Activated T-helper 17 cell treated with anti-CD3 and anti-CD28 coated beads, Interleukin-2, amount 50 U/mL, for 72 hours (primary cell): ENCODE results near the gene C1QTNF4. TPM values are rescaled to one million over a fixed set of nuclear protein-coding genes. Genes with fewer than 3 reads are reported as not detected.

ENCODE experiments used
- ATAC-seq: fragments of 150-1000 bp; cut with Tn5 transposase; replicated peaks from 2 replicates; pipeline ENCODE4 v1.10.0; 2021; ENCODE audit warnings: mild to moderate bottlenecking, moderate library complexity
- H3K27ac Mint-ChIP-seq: one replicate; pipeline ENCODE4 v1.8.0; 2022; ENCODE audit warnings: mixed read lengths
- H3K27me3 Mint-ChIP-seq: one replicate; pipeline ENCODE4 v1.8.0; 2022; ENCODE audit warnings: mixed read lengths
- H3K36me3 Mint-ChIP-seq: one replicate; pipeline ENCODE4 v1.8.0; 2022; ENCODE audit warnings: low read depth, mild to moderate bottlenecking, mixed read lengths
- H3K4me1 Mint-ChIP-seq: one replicate; pipeline ENCODE4 v1.8.0; 2022; ENCODE audit warnings: mixed read lengths
- H3K4me3 Mint-ChIP-seq: one replicate; pipeline ENCODE4 v1.8.0; 2022; ENCODE audit warnings: mild to moderate bottlenecking, mixed read lengths
- H3K9me3 Mint-ChIP-seq: one replicate; pipeline ENCODE4 v1.8.0; 2022; ENCODE audit warnings: mixed read lengths
- total RNA-seq, 2 donors: library from RNA; stranded (reverse); gene quantifications; one replicate each; pipeline ENCODE4 v1.2.3, GENCODE V29; 2022

C1QTNF4 gene
- total RNA-seq, 2 donors from 2014 or later, result 0.28 to 1.4 TPM

GRCh38 chr11:47587039-47587716 lies 7.0 kb downstream of the C1QTNF4 start:
- Mint-ChIP-seq H3K36me3 (peaks cover 35% of the 10 kb centered on the region), H3K4me1 (no peaks in the 10 kb centered on the region), H3K27ac (no peak overlapping the region), H3K4me3 (no peak overlapping the region), H3K9me3 (no peaks in the 10 kb centered on the region), H3K27me3 (no peaks in the 10 kb centered on the region)
- ATAC-seq, result peak; percentile 19

DNA sequence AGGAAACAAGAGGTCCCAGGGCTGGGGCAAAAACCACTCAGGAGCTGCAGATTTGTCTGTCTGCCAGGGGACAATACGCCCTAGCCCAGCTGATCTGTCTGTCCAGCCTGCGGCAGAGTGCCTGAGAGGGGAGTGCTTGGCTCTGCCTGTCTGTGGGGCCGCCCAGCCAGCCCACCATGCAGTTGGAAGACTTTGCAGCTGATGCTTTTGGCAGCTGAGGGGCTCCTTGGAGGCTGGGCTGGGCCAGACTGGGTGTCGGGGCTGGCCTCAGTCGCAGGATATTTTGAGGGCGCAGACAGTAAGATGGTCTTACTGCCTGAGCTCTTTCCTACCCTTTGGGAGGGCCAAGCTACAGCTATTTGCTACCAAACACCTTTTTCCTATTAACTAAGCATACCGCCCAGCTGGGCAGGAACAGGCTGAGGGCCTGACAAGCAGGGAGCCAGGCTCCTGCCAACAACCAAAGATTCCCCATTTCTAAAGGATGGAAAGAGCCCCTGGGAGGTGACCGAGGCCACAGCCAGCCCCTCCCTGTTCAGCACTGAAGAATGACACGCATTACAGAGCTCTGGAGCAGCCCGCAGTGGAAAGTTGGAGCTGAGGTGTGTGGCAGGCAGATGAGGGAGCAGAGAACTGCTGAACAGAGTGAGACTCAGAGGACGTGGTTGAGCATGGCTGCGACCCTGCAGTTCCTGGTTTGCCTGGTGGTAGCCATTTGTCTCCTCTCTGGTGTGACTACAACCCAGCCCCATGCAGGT lies 7.9 kb downstream of the C1QTNF4 start, which contains the start of gene FAM180B:
FAM180B (plus strand) TSS at position 581 of the 758 bp plus-strand sequence; CDS start at position 672, 91 bp downstream.
- Mint-ChIP-seq H3K27ac (no peak within 1 kb of the TSS), H3K9me3 (no peaks in the 10 kb centered on the region), H3K4me1 (no peaks in the 10 kb centered on the region), H3K36me3 (peaks cover 44% of the 10 kb centered on the region), H3K4me3 (no peak within 1 kb of the TSS), H3K27me3 (no peaks in the 10 kb centered on the region)
- no peak for ATAC-seq

DNA sequence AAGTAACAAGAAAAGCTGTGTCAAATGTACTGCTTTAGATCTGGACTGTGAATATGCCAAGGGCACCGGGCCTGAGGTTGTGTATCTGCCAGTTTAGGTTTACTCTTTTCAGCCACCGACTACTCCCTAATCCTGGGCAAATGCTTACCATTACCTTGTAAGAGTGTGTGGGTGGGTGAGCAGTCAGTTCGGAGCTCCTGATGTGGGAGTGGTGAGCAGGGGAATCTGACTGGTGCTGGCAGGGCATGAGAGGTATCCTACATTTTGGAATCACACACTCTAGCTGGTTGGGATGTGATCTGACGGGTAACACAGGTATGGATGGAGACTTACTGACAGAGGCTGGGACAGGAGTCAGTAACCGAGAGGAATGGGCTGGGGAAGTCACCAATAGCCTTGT lies 10.4 kb downstream of the C1QTNF4 start:
- H3K36me3 Mint-ChIP-seq, result peaks cover 69% of the 10 kb centered on the region
- no peak for ATAC-seq
- H3K9me3 Mint-ChIP-seq, result no peaks in the 10 kb centered on the region
- H3K4me1 Mint-ChIP-seq, result peaks cover 6% of the 10 kb centered on the region
- H3K27ac Mint-ChIP-seq, result no peak overlapping the region
- no peak overlapping the region for H3K4me3 Mint-ChIP-seq
- no peaks in the 10 kb centered on the region for H3K27me3 Mint-ChIP-seq

DNA sequence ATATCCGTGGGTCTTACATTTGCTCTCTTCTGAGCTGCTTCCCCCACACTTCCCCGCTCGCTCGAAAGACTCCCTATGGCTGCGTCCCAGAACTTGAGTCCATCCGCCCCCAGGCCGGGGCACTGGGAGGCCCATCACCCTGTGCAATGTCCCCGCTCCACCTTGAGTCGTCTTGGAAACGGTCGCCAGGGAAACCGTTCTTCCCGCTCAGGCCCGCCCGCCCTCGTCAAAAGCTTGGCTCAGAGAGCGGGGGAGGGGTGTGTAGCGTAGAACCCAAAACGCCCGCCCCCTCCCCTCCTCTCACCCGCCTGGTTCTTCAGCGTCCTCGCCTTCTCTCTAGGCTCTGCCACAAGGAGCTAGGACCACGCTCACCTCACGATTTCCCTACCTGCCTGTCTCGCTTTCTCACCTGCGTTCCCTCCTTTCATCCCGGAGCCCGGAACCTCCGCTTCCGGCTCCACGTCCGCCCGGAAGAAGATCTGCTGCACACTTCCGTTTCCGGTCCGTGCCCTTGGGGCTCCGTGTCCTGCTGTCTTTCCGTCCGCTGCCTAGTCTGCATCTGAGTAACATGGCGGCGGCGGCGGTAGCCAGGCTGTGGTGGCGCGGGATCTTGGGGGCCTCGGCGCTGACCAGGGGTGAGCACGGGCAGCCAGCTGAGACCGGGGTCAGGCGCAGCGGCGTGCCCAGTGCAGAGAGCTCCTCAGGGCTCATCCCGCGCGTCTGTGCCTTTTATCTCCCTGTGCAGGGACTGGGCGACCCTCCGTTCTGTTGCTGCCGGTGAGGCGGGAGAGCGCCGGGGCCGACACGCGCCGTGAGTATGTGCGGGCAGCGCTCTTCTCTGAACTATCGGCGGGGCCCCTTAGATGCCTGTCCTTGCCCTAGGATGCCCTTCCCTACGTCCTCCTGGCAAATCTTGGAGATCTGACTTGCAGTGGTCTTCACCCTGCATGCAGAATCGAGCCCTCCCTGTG lies 15.4 kb downstream of the C1QTNF4 start, which contains the start of the genes KBTBD4 and NDUFS3:
KBTBD4 (minus strand) TSS at position 447 of the 971 bp plus-strand sequence; CDS start at position 428, 19 bp downstream.
NDUFS3 (plus strand) TSS at position 551 of the 971 bp plus-strand sequence; CDS start at position 569, 18 bp downstream.
- H3K36me3 Mint-ChIP-seq, result peaks cover 100% of the 10 kb centered on the region
- H3K4me3 Mint-ChIP-seq, result peak within 1 kb of the TSS; percentile 100
- peak within 1 kb of the TSS; percentile 100 for H3K27ac Mint-ChIP-seq

GRCh38 chr11:47577460-47578041 lies 16.7 kb downstream of the C1QTNF4 start:
- Mint-ChIP-seq H3K4me1 (peaks cover 15% of the 10 kb centered on the region), H3K36me3 (peaks cover 100% of the 10 kb centered on the region), H3K4me3 (peak overlapping the region; percentile 100), H3K27ac (peak overlapping the region; percentile 100), H3K9me3 (no peaks in the 10 kb centered on the region), H3K27me3 (no peaks in the 10 kb centered on the region)
- no peak for ATAC-seq

More for the DNA sequence above, 15.4 kb downstream of the C1QTNF4 start, which contains the start of the genes KBTBD4 and NDUFS3:
- ATAC-seq, result peak; percentile 96
- no peaks in the 10 kb centered on the region for H3K9me3 Mint-ChIP-seq
- H3K27me3 Mint-ChIP-seq, result no peaks in the 10 kb centered on the region
- peaks cover 12% of the 10 kb centered on the region for H3K4me1 Mint-ChIP-seq

DNA sequence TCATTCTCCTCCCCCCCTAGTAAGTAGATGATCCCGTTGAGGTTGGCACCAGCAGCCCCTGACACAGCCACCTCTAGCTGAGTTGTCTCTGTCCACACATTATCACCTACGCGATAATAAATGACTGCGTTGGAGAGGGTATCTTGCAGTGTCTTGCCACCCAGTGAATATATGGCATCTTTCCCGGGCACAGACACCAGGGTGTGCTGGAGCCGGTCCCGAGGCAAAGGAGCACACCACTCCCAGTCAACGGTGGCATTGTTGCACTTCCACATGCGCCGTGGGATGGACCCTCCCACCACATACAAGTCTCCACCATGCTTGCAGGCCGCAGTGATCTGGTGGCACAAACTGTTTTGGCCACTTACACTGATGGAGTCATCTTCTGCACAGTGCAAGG lies 20.9 kb downstream of the C1QTNF4 start:
- ATAC-seq, result no peak
- H3K27me3 Mint-ChIP-seq, result no peaks in the 10 kb centered on the region
- no peaks in the 10 kb centered on the region for H3K9me3 Mint-ChIP-seq
- H3K36me3 Mint-ChIP-seq, result peaks cover 91% of the 10 kb centered on the region
- no peak overlapping the region for H3K27ac Mint-ChIP-seq
- peaks cover 9% of the 10 kb centered on the region for H3K4me1 Mint-ChIP-seq
- no peak overlapping the region for H3K4me3 Mint-ChIP-seq

- Mint-ChIP-seq H3K9me3 (no peaks in the 10 kb centered on the region), H3K27me3 (no peaks in the 10 kb centered on the region), H3K4me3 (no peak overlapping the region), H3K36me3 (peaks cover 86% of the 10 kb centered on the region), H3K27ac (no peak overlapping the region), H3K4me1 (peaks cover 7% of the 10 kb centered on the region)
- no peak for ATAC-seq
Observed at GRCh38 chr11:47572715-47573255, 21.4 kb downstream of the C1QTNF4 start.

- H3K4me1 Mint-ChIP-seq, result peaks cover 5% of the 10 kb centered on the region
- H3K36me3 Mint-ChIP-seq, result peaks cover 77% of the 10 kb centered on the region
- H3K9me3 Mint-ChIP-seq, result no peaks in the 10 kb centered on the region
- H3K27me3 Mint-ChIP-seq, result no peaks in the 10 kb centered on the region
- H3K27ac Mint-ChIP-seq, result no peak overlapping the region
- no peak for ATAC-seq
- H3K4me3 Mint-ChIP-seq, result no peak overlapping the region
Observed at GRCh38 chr11:47571895-47572294, 22.3 kb downstream of the C1QTNF4 start.

DNA sequence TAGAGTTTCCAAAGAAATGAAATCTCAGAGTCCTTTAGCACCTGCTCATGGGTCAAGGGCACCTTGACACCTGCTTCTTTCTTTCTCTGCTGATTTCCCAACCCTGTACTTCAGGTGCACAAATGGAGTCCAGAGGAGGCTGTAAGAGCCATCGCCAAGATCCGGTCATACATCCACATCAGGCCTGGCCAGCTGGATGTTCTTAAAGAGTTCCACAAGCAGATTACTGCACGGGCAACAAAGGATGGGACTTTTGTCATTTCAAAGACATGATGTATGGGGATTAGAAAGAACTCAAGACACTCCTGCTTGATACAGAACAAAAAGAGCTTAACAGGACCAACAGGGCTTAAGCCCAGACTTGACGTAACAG lies 22.9 kb downstream of the C1QTNF4 start:
- peaks cover 71% of the 10 kb centered on the region for H3K36me3 Mint-ChIP-seq
- no peaks in the 10 kb centered on the region for H3K27me3 Mint-ChIP-seq

GRCh38 chr11:47570651-47571356 lies 23.4 kb downstream of the C1QTNF4 start:
- H3K27me3 Mint-ChIP-seq, result no peaks in the 10 kb centered on the region
- H3K36me3 Mint-ChIP-seq, result peaks cover 66% of the 10 kb centered on the region
- ATAC-seq, result no peak
- no peaks in the 10 kb centered on the region for H3K9me3 Mint-ChIP-seq
- no peak overlapping the region for H3K4me3 Mint-ChIP-seq
- no peak overlapping the region for H3K27ac Mint-ChIP-seq
- H3K4me1 Mint-ChIP-seq, result peaks cover 5% of the 10 kb centered on the region

More for the DNA sequence above, 22.9 kb downstream of the C1QTNF4 start:
- ATAC-seq, result no peak
- Mint-ChIP-seq H3K9me3 (no peaks in the 10 kb centered on the region), H3K4me3 (no peak overlapping the region), H3K27ac (no peak overlapping the region), H3K4me1 (peaks cover 5% of the 10 kb centered on the region)

GRCh38 chr11:47569646-47570045 lies 24.6 kb downstream of the C1QTNF4 start:
- no peak overlapping the region for H3K27ac Mint-ChIP-seq
- no peaks in the 10 kb centered on the region for H3K9me3 Mint-ChIP-seq
- peaks cover 5% of the 10 kb centered on the region for H3K4me1 Mint-ChIP-seq
- H3K36me3 Mint-ChIP-seq, result peaks cover 54% of the 10 kb centered on the region
- H3K4me3 Mint-ChIP-seq, result no peak overlapping the region
- no peaks in the 10 kb centered on the region for H3K27me3 Mint-ChIP-seq
- ATAC-seq, result no peak

DNA sequence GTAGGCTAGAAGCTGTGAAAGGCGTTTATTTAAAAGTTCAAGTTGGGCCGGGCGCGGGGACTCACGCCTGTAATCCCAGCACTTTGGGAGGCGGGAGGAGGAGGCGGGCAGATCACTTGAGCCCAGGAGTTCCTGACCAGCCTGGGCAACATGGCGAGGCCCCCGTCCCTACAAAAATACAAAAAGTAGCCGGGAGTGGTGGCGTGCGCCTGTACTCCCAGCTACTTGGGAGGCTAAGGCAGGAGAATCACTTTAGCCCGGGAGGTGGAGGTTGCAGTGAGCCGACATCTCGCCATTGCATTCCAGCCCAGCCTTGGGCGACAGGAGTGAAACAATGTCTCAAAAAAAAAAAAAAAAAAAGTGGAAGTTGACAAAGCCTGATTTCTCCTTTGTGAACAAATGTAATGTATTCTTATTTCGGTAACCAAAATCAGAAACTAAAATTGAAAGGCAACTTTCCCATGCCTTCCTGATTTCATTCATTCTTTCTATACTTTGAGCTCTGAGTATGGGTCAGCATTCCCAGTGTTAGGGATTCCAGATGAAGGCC lies 28.0 kb downstream of the C1QTNF4 start:
- Mint-ChIP-seq H3K36me3 (peaks cover 20% of the 10 kb centered on the region), H3K9me3 (no peaks in the 10 kb centered on the region), H3K4me3 (peak overlapping the region; percentile 83), H3K27ac (peak overlapping the region; percentile 82), H3K27me3 (no peaks in the 10 kb centered on the region), H3K4me1 (peaks cover 5% of the 10 kb centered on the region)
- ATAC-seq, result peak; percentile 30
